SK-N-SH (cell line): ENCODE data around the gene FHOD3.

Experiments used
- CTCF ChIP-seq: fragments of 200-600 bp; sonication (generic); IDR thresholded peaks from 2 replicates; pipeline ENCODE4 v1.6.1; 2017; ENCODE audit warnings: antibody characterized with exemption, mild to moderate bottlenecking, moderate library complexity
- EP300 ChIP-seq, 2 experiments: IDR thresholded peaks; 2 replicates each; pipeline versions ENCODE4 v1.4.0 to v1.6.1; 2012; ENCODE audit warnings: borderline replicate concordance in 1 of 2, low read depth in 1 of 2, low read length in 1 of 2
- POLR2AphosphoS5 ChIP-seq: IDR thresholded peaks from 2 replicates; pipeline ENCODE4 v1.6.1; 2012; ENCODE audit warnings: low read depth, low read length
- RAD21 ChIP-seq: IDR thresholded peaks from 2 replicates; pipeline ENCODE4 v1.6.1; 2012; ENCODE audit warnings: mild to moderate bottlenecking, low read length
- REST ChIP-seq: IDR thresholded peaks from 2 replicates; pipeline ENCODE4 v1.6.1; 2012; ENCODE audit warnings: mild to moderate bottlenecking, low read depth, low read length, moderate library complexity

GRCh38 chr18:36301884-36302283, 4.4 kb downstream of the FHOD3 start:
- TF ChIP-seq CTCF, result no peak
- TF ChIP-seq POLR2AphosphoS5, result no peak
- no peak for TF ChIP-seq EP300 (IDR thresholded peaks at IDR 0.05; ENCODE audit: borderline replicate concordance in 1 of 2, low read depth in 1 of 2, low read length in 1 of 2)
- no peak for TF ChIP-seq REST
- no peak for TF ChIP-seq RAD21
